H1 (cell line): Measurements from ENCODE around the gene TBC1D25.

Experiments
- CBX5 ChIP-seq: fragments of 300-800, 300-1000 bp; sonication (generic); IDR thresholded peaks from 2 replicates; pipeline ENCODE4 v1.7.1; 2016; ENCODE audit warnings: antibody characterized with exemption, low read length, low read depth
- EZH2 ChIP-seq: fragments of 200-600 bp; sonication (generic); IDR thresholded peaks from 2 replicates; pipeline ENCODE4 v1.7.1; 2012; ENCODE audit warnings: low read depth, mild to moderate bottlenecking, moderate library complexity, low read length, inconsistent platforms; ENCODE audit not compliant: severe bottlenecking
- HDAC2 ChIP-seq, 2 experiments: fragments of 300-600 bp in 1 of 2; sonication (generic) in 1 of 2; IDR thresholded peaks; 2 replicates each; pipeline ENCODE4 v1.6.1; 2011 to 2012; ENCODE audit warnings: low read depth in 2 of 2, low read length in 2 of 2, mild to moderate bottlenecking in 2 of 2, moderate library complexity in 2 of 2, borderline replicate concordance in 1 of 2, inconsistent platforms in 1 of 2
- JUND ChIP-seq: IDR thresholded peaks from 2 replicates; pipeline ENCODE4 v1.6.1; 2011; ENCODE audit warnings: mild to moderate bottlenecking, improper control_type of control experiment, low read length
- POLR2A ChIP-seq, 2 experiments: IDR thresholded peaks; 1 replicate in 1 of 2; 2 replicates in 1 of 2; pipeline ENCODE4 v1.6.1; 2011; ENCODE audit warnings: low read depth in 2 of 2, low read length in 2 of 2, mild to moderate bottlenecking in 2 of 2; ENCODE audit errors: control extremely low read depth in 1 of 2
- POLR2AphosphoS5 ChIP-seq: IDR thresholded peaks from 2 replicates; pipeline ENCODE4 v1.6.1; 2011; ENCODE audit warnings: low read depth, low read length
- POU5F1 ChIP-seq: IDR thresholded peaks from 2 replicates; pipeline ENCODE4 v1.6.1; 2011; ENCODE audit warnings: low read depth, mild to moderate bottlenecking, low read length, moderate library complexity
- RAD21 ChIP-seq, 2 experiments: IDR thresholded peaks in 1 of 2; conservative IDR thresholded peaks in 1 of 2; 2 replicates each; pipeline ENCODE4 v1.6.1; 2011; ENCODE audit warnings: low read depth in 2 of 2, low read length in 2 of 2, improper control_type of control experiment in 1 of 2, inconsistent platforms in 1 of 2, mild to moderate bottlenecking in 1 of 2, moderate library complexity in 1 of 2
- SRF ChIP-seq: IDR thresholded peaks from 2 replicates; pipeline ENCODE4 v1.6.1; 2011; ENCODE audit warnings: mild to moderate bottlenecking, low read depth, low read length, moderate library complexity
- TF ChIP-seq, protein P1 (sequence below), 3 experiments: IDR thresholded peaks; 1 replicate in 2 of 3; 2 replicates in 1 of 3; pipeline versions ENCODE4 v1.5.1 to v1.6.1; 2011; ENCODE audit warnings: low read length in 3 of 3, mild to moderate bottlenecking in 3 of 3, inconsistent platforms in 2 of 3, low read depth in 1 of 3, moderate library complexity in 1 of 3; ENCODE audit not compliant: insufficient read depth in 1 of 3; ENCODE audit errors: control extremely low read depth in 1 of 3
- TF ChIP-seq, protein P2 (sequence below): IDR thresholded peaks from 2 replicates; pipeline ENCODE4 v1.6.1; 2012; ENCODE audit warnings: inconsistent platforms
- TF ChIP-seq, protein P3 (sequence below): IDR thresholded peaks from 2 replicates; pipeline ENCODE4 v1.6.1; 2012; ENCODE audit warnings: low read length, inconsistent platforms

DNA sequence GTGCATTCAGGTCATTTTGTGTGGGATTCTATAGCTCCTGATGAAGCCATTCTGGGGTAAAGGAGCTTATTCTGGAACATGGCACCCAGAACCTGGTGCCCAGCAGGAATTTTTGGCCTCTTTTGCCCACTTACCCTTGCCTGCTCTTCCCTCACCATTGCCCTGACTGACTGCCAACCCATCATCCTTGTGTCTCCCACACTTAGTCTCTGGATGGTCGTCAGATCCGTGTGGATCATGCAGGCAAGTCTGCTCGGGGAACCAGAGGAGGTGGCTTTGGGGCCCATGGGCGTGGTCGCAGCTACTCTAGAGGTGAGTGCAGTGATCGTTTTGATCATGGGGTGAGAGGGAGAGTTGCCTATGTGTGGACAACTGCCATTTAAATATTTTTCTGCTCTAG is 36.6 kb downstream of the TBC1D25 start:
- TF ChIP-seq, protein P1, sequence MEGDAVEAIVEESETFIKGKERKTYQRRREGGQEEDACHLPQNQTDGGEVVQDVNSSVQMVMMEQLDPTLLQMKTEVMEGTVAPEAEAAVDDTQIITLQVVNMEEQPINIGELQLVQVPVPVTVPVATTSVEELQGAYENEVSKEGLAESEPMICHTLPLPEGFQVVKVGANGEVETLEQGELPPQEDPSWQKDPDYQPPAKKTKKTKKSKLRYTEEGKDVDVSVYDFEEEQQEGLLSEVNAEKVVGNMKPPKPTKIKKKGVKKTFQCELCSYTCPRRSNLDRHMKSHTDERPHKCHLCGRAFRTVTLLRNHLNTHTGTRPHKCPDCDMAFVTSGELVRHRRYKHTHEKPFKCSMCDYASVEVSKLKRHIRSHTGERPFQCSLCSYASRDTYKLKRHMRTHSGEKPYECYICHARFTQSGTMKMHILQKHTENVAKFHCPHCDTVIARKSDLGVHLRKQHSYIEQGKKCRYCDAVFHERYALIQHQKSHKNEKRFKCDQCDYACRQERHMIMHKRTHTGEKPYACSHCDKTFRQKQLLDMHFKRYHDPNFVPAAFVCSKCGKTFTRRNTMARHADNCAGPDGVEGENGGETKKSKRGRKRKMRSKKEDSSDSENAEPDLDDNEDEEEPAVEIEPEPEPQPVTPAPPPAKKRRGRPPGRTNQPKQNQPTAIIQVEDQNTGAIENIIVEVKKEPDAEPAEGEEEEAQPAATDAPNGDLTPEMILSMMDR (IDR thresholded peaks at IDR 0.05; ENCODE audit: control extremely low read depth in 1 of 3, insufficient read depth in 1 of 3, low read depth in 1 of 3, low read length in 3 of 3), result no peak
- TF ChIP-seq, protein P2, sequence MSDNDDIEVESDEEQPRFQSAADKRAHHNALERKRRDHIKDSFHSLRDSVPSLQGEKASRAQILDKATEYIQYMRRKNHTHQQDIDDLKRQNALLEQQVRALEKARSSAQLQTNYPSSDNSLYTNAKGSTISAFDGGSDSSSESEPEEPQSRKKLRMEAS, result no peak
- TF ChIP-seq POU5F1 (no peak), POLR2AphosphoS5 (peak; percentile 60), EZH2 (no peak), POLR2A (IDR thresholded peaks at IDR 0.05; ENCODE audit: control extremely low read depth in 1 of 2, low read depth in 2 of 2, low read length in 2 of 2) (0 out of 3 replicates have a peak, but pooled peaks of 1 of the 2 experiments have one; percentile 29), JUND (no peak), SRF (no peak), RAD21 (IDR thresholded peaks at IDR 0.05 in 1 of 2, conservative IDR thresholded peaks at IDR 0.05 in 1 of 2; ENCODE audit: low read depth in 2 of 2, low read length in 2 of 2) (no peak), HDAC2 (IDR thresholded peaks at IDR 0.05; ENCODE audit: borderline replicate concordance in 1 of 2, low read depth in 2 of 2, low read length in 2 of 2) (no peak), CBX5 (no peak)
- TF ChIP-seq, protein P3, sequence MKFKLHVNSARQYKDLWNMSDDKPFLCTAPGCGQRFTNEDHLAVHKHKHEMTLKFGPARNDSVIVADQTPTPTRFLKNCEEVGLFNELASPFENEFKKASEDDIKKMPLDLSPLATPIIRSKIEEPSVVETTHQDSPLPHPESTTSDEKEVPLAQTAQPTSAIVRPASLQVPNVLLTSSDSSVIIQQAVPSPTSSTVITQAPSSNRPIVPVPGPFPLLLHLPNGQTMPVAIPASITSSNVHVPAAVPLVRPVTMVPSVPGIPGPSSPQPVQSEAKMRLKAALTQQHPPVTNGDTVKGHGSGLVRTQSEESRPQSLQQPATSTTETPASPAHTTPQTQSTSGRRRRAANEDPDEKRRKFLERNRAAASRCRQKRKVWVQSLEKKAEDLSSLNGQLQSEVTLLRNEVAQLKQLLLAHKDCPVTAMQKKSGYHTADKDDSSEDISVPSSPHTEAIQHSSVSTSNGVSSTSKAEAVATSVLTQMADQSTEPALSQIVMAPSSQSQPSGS, result no peak
